SKM-1 (cell line): ENCODE measurements around the gene GEMIN7.
"Not testable (repeated sequence)": the region's sequence is repeated elsewhere in the genome, so short reads cannot be mapped to it uniquely, and the experiment has no call there.

Experiments
- DNase-seq: peaks from one replicate; lab custom pipeline; 2025; ENCODE audit not compliant: unreplicated experiment; lab: John Stamatoyannopoulos, UW

GEMIN7 gene

GRCh38 chr19:45103508-45104319, 24.7 kb downstream of the GEMIN7 start:
- DNase-seq, result no peak

- DNase-seq, result no peak
Measured at GRCh38 chr19:45104658-45105349, 25.7 kb downstream of the GEMIN7 start.

- DNase-seq, result not testable (repeated sequence)
Measured at GRCh38 chr19:45106363-45106762, 27.3 kb downstream of the GEMIN7 start.

- DNase-seq, result no peak
Measured at GRCh38 chr19:45107621-45108150, 28.6 kb downstream of the GEMIN7 start.

- no peak for DNase-seq
Measured at GRCh38 chr19:45110851-45111266, 31.8 kb downstream of the GEMIN7 start.

GRCh38 chr19:45112111-45112827, 33.2 kb downstream of the GEMIN7 start:
- no peak for DNase-seq

- DNase-seq, result no peak
Measured at GRCh38 chr19:45113628-45114027, 34.6 kb downstream of the GEMIN7 start.

GRCh38 chr19:45114116-45114515, 35.1 kb downstream of the GEMIN7 start:
- no peak for DNase-seq

GRCh38 chr19:45115809-45116615, 37.0 kb downstream of the GEMIN7 start:
- DNase-seq, result no peak

GRCh38 chr19:45117167-45117594, 38.1 kb downstream of the GEMIN7 start:
- DNase-seq, result no peak

- no peak for DNase-seq
Measured at GRCh38 chr19:45117671-45118070, 38.6 kb downstream of the GEMIN7 start.

GRCh38 chr19:45118106-45118505, 39.0 kb downstream of the GEMIN7 start:
- no peak for DNase-seq

- DNase-seq, result not testable (repeated sequence)
Measured at GRCh38 chr19:45118591-45119355, 39.7 kb downstream of the GEMIN7 start.

- DNase-seq, result no peak
Measured at GRCh38 chr19:45119582-45119981, 40.5 kb downstream of the GEMIN7 start.

- DNase-seq, result no peak
Measured at GRCh38 chr19:45121827-45122345, 42.8 kb downstream of the GEMIN7 start.

- no peak for DNase-seq
Measured at GRCh38 chr19:45122832-45123231, 43.8 kb downstream of the GEMIN7 start.

- no peak for DNase-seq
Measured at GRCh38 chr19:45123440-45123850, 44.4 kb downstream of the GEMIN7 start.

- DNase-seq, result no peak
Measured at GRCh38 chr19:45124021-45124420, 45.0 kb downstream of the GEMIN7 start.

GRCh38 chr19:45125360-45125759, 46.3 kb downstream of the GEMIN7 start:
- no peak for DNase-seq
